ENCODE data around the gene SPAG5.
A peak's percentile ranks its signal among the peaks of the same experiment; 100 is the strongest.

SPAG5 gene

DNA sequence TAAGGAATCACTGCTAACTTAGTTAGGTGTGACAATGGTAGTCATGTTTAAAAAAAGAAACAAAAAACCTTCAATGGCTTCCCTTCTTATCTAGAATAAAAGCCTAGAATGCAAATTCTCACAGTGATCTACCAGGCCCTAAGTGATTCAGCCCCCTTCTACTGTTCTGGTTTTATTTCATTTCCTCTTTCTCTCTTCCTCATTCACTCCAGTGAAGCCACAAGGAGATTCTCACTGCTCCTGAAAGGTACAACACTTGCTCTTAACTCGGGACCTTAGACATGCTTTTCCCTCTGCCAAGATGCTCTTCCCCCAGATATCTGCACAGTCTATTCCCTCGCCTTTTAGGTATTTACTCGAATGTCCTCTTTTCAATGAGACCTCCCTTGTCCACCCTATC is 31.2 kb downstream of the SPAG5 start:
- no peaks in the 10 kb centered on the region for H3K9me2 ChIP-seq (ENCODE audit: low read depth, low read length)
- H3K27ac ChIP-seq (ENCODE audit: low read depth, low read length, poor library complexity, severe bottlenecking) = no peak overlapping the region

DNA sequence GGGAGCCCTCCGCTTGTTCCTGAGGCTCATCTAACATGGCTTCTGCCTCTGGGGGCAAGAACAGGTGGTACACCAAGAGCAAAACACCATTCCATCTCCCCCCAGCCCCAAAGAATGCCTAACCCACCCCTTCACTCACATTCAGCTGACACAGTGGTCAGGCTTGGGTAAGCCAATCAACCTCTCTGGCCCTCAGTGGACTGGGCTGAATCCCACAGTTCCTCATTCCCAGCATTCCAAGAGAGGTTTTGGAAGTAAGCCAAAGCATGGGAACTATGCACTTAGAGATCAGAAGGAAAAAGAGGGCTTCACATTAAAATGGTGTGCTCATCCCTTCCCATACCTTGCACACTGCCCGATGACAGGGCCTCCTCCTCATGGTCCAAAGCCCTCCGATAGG is 35.4 kb downstream of the SPAG5 start:
- H3K4me1 ChIP-seq (ENCODE audit: insufficient read depth, low read length, severe bottlenecking) = peaks cover 17% of the 10 kb centered on the region
- TF ChIP-seq EZH2 (IDR thresholded peaks at IDR 0.05; ENCODE audit: borderline replicate concordance, low read length) = no peak
- TF ChIP-seq, protein P1, sequence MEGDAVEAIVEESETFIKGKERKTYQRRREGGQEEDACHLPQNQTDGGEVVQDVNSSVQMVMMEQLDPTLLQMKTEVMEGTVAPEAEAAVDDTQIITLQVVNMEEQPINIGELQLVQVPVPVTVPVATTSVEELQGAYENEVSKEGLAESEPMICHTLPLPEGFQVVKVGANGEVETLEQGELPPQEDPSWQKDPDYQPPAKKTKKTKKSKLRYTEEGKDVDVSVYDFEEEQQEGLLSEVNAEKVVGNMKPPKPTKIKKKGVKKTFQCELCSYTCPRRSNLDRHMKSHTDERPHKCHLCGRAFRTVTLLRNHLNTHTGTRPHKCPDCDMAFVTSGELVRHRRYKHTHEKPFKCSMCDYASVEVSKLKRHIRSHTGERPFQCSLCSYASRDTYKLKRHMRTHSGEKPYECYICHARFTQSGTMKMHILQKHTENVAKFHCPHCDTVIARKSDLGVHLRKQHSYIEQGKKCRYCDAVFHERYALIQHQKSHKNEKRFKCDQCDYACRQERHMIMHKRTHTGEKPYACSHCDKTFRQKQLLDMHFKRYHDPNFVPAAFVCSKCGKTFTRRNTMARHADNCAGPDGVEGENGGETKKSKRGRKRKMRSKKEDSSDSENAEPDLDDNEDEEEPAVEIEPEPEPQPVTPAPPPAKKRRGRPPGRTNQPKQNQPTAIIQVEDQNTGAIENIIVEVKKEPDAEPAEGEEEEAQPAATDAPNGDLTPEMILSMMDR (IDR thresholded peaks at IDR 0.05; ENCODE audit: low read length) = no peak
- no peak overlapping the region for H3K4me3 ChIP-seq (ENCODE audit: low read depth, low read length, poor library complexity, severe bottlenecking)
- H3K27ac ChIP-seq (ENCODE audit: low read depth, low read length, poor library complexity, severe bottlenecking) = no peak overlapping the region
- H3K9ac ChIP-seq (ENCODE audit: low read length) = no peak overlapping the region
- no peak overlapping the region for H3K4me2 ChIP-seq (ENCODE audit: low read length)
- H3K79me2 ChIP-seq (ENCODE audit: insufficient read depth, low read length) = peaks cover 12% of the 10 kb centered on the region
- no peaks in the 10 kb centered on the region for H3K9me2 ChIP-seq (ENCODE audit: low read depth, low read length)
- no peaks in the 10 kb centered on the region for H3K27me3 ChIP-seq (ENCODE audit: insufficient read depth, low read length)
- H2AFZ ChIP-seq (ENCODE audit: low read length) = no peak overlapping the region
- H3F3A ChIP-seq (ENCODE audit: insufficient read depth, low read length) = no peaks in the 10 kb centered on the region
- H3K9me3 ChIP-seq (ENCODE audit: low read length) = no peaks in the 10 kb centered on the region
- H3K36me3 ChIP-seq (ENCODE audit: insufficient read depth, low read length) = peaks cover 59% of the 10 kb centered on the region
- no peaks in the 10 kb centered on the region for H4K20me1 ChIP-seq (ENCODE audit: insufficient read depth, low read length)

More for the DNA sequence above, 31.2 kb downstream of the SPAG5 start:
- H3K79me2 ChIP-seq (ENCODE audit: insufficient read depth, low read length) = peaks cover 16% of the 10 kb centered on the region
- no peaks in the 10 kb centered on the region for H4K20me1 ChIP-seq (ENCODE audit: insufficient read depth, low read length)
- H3F3A ChIP-seq (ENCODE audit: insufficient read depth, low read length) = no peaks in the 10 kb centered on the region
- H3K36me3 ChIP-seq (ENCODE audit: insufficient read depth, low read length) = peaks cover 33% of the 10 kb centered on the region
- no peak overlapping the region for H3K9ac ChIP-seq (ENCODE audit: low read length)
- peaks cover 42% of the 10 kb centered on the region for H3K4me1 ChIP-seq (ENCODE audit: insufficient read depth, low read length, severe bottlenecking)
- no peaks in the 10 kb centered on the region for H3K9me3 ChIP-seq (ENCODE audit: low read length)
- TF ChIP-seq EZH2 (IDR thresholded peaks at IDR 0.05; ENCODE audit: borderline replicate concordance, low read length) = no peak
- TF ChIP-seq, protein P1 (IDR thresholded peaks at IDR 0.05; ENCODE audit: low read length) = no peak
- H3K4me3 ChIP-seq (ENCODE audit: low read depth, low read length, poor library complexity, severe bottlenecking) = no peak overlapping the region
- H3K27me3 ChIP-seq (ENCODE audit: insufficient read depth, low read length) = no peaks in the 10 kb centered on the region
- H3K4me2 ChIP-seq (ENCODE audit: low read length) = peak overlapping the region; percentile 12; the same call in 1 of the 2 replicates
- no peak overlapping the region for H2AFZ ChIP-seq (ENCODE audit: low read length)

GRCh38 chr17:28555022-28555421 is 43.8 kb downstream of the SPAG5 start:
- H3K9ac ChIP-seq (ENCODE audit: low read length) = no peak overlapping the region
- TF ChIP-seq, protein P1 (IDR thresholded peaks at IDR 0.05; ENCODE audit: low read length) = no peak
- TF ChIP-seq EZH2 (IDR thresholded peaks at IDR 0.05; ENCODE audit: borderline replicate concordance, low read length) = no peak
- no peaks in the 10 kb centered on the region for H3K4me1 ChIP-seq (ENCODE audit: insufficient read depth, low read length, severe bottlenecking)
- no peak overlapping the region for H2AFZ ChIP-seq (ENCODE audit: low read length)
- no peak overlapping the region for H3K4me2 ChIP-seq (ENCODE audit: low read length)
- no peaks in the 10 kb centered on the region for H3F3A ChIP-seq (ENCODE audit: insufficient read depth, low read length)
- H3K27me3 ChIP-seq (ENCODE audit: insufficient read depth, low read length) = no peaks in the 10 kb centered on the region
- peaks cover 56% of the 10 kb centered on the region for H3K36me3 ChIP-seq (ENCODE audit: insufficient read depth, low read length)
- H3K9me2 ChIP-seq (ENCODE audit: low read depth, low read length) = no peaks in the 10 kb centered on the region
- no peaks in the 10 kb centered on the region for H4K20me1 ChIP-seq (ENCODE audit: insufficient read depth, low read length)
- H3K4me3 ChIP-seq (ENCODE audit: low read depth, low read length, poor library complexity, severe bottlenecking) = no peak overlapping the region
- no peaks in the 10 kb centered on the region for H3K79me2 ChIP-seq (ENCODE audit: insufficient read depth, low read length)
- no peak overlapping the region for H3K27ac ChIP-seq (ENCODE audit: low read depth, low read length, poor library complexity, severe bottlenecking)
- H3K9me3 ChIP-seq (ENCODE audit: low read length) = no peaks in the 10 kb centered on the region
